Activated naive CD4-positive, alpha-beta T cell treated with anti-CD3 and anti-CD28 coated beads, Interleukin-2, amount 50 U/mL, for 24 hours (primary cell): ENCODE data around the gene DTX2.
A peak's percentile ranks its signal among the peaks of the same experiment; 100 is the strongest.
"Not testable (repeated sequence)": the region's sequence is repeated elsewhere in the genome, so short reads cannot be mapped to it uniquely, and the experiment has no call there.

Source experiments
- H3K27ac Mint-ChIP-seq: one replicate; pipeline ENCODE4 v1.8.0; 2021; ENCODE audit warnings: mild to moderate bottlenecking, mixed read lengths
- H3K27me3 Mint-ChIP-seq: one replicate; pipeline ENCODE4 v1.8.0; 2021; ENCODE audit warnings: mixed read lengths
- H3K36me3 Mint-ChIP-seq: one replicate; pipeline ENCODE4 v1.8.0; 2021; ENCODE audit warnings: mixed read lengths
- H3K4me1 Mint-ChIP-seq: one replicate; pipeline ENCODE4 v1.8.0; 2021; ENCODE audit warnings: mixed read lengths
- H3K4me3 Mint-ChIP-seq: one replicate; pipeline ENCODE4 v1.8.0; 2021; ENCODE audit warnings: mild to moderate bottlenecking, mixed read lengths
- H3K9me3 Mint-ChIP-seq: one replicate; pipeline ENCODE4 v1.8.0; 2021; ENCODE audit warnings: mixed read lengths

Gene DTX2

DNA sequence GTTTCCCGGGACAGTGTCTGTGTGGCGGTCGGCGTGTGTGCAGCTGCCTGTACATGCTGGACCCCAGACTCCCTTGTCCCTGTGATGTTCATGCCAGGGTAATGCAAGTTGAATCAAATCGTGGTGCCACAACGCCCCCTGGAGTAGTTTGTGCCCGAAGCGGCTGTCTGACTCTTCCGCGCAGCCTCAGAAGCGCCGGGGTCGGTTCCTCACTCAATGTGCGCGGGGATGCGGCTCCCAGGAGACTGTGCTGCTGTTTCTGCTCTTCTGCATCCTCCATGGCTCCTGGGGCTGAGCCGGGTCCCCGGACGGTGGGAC lies 38.4 kb downstream of the DTX2 start:
- H3K9me3 Mint-ChIP-seq, H3K4me3 Mint-ChIP-seq, H3K36me3 Mint-ChIP-seq, H3K4me1 Mint-ChIP-seq, H3K27me3 Mint-ChIP-seq, H3K27ac Mint-ChIP-seq: not testable (repeated sequence)

DNA sequence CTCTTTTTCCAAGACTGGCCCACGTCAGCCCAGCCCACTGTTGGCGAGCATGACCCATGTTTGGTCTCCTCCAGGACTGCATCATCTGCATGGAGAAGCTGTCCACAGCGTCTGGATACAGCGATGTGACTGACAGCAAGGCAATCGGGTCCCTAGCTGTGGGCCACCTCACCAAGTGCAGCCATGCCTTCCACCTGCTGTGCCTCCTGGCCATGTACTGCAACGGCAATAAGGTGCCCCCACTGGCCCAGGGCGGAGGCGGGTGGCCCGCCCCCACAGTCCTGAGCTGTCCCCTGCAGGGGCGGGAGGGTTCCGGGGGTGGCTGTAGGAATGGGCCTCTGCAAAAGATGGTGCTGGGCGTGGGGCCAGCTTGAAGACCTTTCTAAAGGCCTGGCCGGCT lies 40.7 kb downstream of the DTX2 start:
- not testable (repeated sequence) for H3K4me1 Mint-ChIP-seq, H3K4me3 Mint-ChIP-seq, H3K27ac Mint-ChIP-seq, H3K9me3 Mint-ChIP-seq, H3K36me3 Mint-ChIP-seq, H3K27me3 Mint-ChIP-seq

DNA sequence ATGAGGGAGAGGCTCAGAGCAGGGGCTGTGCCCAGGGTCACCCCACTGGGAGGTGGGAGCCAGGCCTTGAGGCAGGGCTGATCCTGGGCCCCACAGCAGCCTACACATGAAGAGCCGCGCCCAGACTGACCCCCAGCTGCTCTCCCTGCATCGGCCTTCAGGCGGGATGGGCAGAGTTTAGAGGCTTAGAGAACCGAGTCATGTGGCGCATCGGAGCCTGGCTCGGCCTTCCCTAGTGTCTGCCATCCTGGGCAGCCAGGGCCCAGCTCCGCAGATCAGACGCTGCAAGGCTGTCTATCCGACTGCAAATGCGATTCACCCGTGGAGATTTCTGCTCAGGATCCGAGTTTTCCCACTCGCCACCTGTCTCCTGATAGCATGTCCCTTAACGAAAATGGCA lies 41.3 kb downstream of the DTX2 start:
- not testable (repeated sequence) for H3K27me3 Mint-ChIP-seq, H3K9me3 Mint-ChIP-seq, H3K4me1 Mint-ChIP-seq, H3K27ac Mint-ChIP-seq, H3K4me3 Mint-ChIP-seq, H3K36me3 Mint-ChIP-seq

DNA sequence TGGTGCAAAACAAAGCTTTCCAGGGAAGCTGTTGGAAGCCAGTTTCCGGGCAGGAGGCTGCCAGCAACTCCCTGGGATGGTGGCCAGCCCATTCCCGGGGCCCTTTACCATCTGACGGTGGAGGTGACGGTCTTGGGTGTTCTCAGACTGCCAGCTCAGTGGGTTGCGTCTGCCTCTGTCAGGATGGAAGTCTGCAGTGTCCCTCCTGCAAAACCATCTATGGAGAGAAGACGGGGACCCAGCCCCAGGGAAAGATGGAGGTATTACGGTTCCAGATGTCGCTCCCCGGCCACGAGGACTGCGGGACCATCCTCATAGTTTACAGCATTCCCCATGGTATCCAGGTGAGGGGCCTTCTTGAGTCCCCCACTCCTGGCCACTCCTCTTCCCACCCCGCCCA lies 41.7 kb downstream of the DTX2 start:
- not testable (repeated sequence) for H3K27ac Mint-ChIP-seq, H3K27me3 Mint-ChIP-seq, H3K36me3 Mint-ChIP-seq, H3K4me1 Mint-ChIP-seq, H3K4me3 Mint-ChIP-seq, H3K9me3 Mint-ChIP-seq

DNA sequence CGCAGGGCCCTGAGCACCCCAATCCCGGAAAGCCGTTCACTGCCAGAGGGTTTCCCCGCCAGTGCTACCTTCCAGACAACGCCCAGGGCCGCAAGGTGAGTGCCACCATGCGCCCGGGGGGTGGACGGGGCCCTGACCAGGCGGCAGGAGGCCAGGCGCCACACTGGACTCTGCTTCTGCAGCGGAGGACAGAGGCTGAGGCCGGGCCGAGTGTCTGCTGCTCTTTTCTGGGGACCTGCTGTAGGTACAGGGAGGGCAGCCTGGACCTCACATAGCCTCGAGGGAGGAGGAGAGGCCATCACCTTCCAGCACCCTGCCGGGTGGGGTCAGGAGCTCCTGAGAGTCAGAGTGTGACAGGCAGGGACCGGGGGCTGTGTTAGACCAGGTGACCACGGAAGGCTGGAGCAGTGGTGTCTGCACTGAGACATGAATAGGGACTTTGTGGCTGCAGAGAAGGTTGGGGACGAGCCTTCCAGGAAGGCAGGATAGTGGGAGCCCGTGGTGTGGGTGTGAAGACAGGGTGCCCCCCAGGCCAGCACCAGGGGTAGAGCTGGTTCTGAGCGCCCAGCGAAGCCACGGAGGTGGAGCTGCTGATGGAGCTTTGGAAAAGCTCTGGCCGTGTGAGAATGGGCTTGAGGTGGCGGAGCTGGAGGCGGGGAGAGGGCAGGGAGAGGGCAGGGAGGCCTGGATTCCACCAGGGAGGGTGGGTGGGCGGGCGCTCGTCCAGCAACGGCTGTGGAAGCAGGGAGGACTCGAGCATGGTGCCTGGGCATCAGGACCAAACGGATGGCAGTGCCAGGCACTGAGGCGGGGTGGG lies 43.0 kb downstream of the DTX2 start:
- H3K4me1 Mint-ChIP-seq, H3K27ac Mint-ChIP-seq, H3K36me3 Mint-ChIP-seq, H3K27me3 Mint-ChIP-seq, H3K4me3 Mint-ChIP-seq, H3K9me3 Mint-ChIP-seq: not testable (repeated sequence)

DNA sequence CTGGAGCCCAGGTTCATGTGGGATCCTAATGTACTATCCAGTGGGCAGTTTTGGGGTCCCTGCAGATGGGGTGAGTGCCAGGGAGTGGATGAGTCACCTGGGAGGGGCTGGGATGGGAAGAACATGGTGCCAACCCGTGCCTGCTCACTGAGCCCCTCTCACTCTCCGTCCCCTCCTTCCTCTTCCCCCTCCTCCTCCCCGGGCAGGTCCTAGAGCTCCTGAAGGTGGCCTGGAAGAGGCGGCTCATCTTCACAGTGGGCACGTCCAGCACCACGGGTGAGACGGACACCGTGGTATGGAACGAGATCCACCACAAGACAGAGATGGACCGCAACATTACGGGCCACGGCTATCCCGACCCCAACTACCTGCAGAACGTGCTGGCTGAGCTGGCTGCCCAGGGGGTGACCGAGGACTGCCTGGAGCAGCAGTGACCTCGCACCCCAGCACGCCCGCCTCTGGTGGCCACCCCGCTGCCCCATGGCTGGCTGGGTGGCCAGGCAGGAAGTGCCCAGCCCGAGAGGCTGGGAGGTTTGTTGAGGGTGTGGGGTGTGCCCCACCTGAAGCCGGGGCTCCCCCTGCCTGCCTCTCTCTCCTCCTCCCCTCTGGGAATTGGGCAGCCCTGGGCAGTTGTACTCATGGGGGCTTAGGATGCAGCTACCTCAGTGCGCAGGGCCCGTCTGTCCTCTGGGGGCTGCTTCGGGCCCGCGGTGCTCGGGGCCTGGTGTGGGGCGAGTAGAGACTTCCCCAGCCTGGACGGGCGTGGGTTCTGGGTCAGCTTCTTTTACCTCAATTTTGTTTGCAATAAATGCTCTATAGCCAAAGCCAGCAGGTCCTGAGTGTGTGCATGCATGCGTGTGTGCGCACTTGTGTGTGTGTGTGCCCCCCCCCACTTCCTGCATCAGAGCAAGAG lies 43.9 kb downstream of the DTX2 start:
- no peak overlapping the region for H3K4me3 Mint-ChIP-seq
- no peak overlapping the region for H3K27ac Mint-ChIP-seq
- peaks cover 8% of the 10 kb centered on the region for H3K36me3 Mint-ChIP-seq
- H3K4me1 Mint-ChIP-seq = no peaks in the 10 kb centered on the region
- no peaks in the 10 kb centered on the region for H3K27me3 Mint-ChIP-seq
- no peaks in the 10 kb centered on the region for H3K9me3 Mint-ChIP-seq

DNA sequence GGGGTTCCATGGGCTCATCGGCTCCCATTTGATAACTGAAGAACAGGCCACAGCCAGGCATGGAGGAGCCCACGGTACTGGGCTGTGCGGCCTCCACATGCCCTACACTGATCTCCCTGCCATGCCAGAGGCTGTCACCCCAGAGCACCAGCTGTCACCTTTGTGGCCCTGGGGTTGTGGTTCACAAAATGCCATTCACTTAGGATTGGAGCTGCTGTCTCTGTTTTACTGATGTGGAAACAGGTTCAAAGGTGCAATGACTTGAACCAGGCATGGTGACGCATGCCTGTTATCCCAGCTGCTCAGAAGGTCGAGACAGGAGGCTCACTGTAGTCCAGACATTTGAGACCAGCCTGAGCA lies 44.6 kb downstream of the DTX2 start:
- Mint-ChIP-seq H3K27me3 (no peaks in the 10 kb centered on the region), H3K9me3 (no peaks in the 10 kb centered on the region), H3K4me3 (no peak overlapping the region), H3K4me1 (no peaks in the 10 kb centered on the region), H3K36me3 (peaks cover 8% of the 10 kb centered on the region), H3K27ac (no peak overlapping the region)

DNA sequence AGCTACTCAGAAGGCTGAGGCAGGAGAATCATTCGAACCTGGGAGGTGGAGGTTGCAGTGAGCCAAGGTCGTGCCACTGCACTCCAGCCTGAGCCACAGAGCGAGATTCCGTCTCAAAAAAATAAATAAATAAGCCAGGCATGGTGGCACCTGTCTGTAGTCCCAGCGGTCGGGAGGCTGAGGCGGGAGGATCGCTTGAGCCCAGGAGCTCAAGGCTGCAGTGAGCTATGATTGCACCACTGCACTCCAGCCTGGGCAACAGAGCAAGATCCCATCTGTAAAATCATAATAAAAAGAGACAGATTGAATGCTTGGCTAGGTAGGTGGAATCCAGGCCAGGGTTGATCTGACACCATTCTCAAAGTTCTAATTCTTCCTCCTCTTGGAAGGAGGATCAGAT lies 45.1 kb downstream of the DTX2 start:
- H3K4me1 Mint-ChIP-seq, H3K27me3 Mint-ChIP-seq, H3K9me3 Mint-ChIP-seq, H3K4me3 Mint-ChIP-seq, H3K36me3 Mint-ChIP-seq: not testable (repeated sequence)
- peak overlapping the region; percentile 5 for H3K27ac Mint-ChIP-seq

DNA sequence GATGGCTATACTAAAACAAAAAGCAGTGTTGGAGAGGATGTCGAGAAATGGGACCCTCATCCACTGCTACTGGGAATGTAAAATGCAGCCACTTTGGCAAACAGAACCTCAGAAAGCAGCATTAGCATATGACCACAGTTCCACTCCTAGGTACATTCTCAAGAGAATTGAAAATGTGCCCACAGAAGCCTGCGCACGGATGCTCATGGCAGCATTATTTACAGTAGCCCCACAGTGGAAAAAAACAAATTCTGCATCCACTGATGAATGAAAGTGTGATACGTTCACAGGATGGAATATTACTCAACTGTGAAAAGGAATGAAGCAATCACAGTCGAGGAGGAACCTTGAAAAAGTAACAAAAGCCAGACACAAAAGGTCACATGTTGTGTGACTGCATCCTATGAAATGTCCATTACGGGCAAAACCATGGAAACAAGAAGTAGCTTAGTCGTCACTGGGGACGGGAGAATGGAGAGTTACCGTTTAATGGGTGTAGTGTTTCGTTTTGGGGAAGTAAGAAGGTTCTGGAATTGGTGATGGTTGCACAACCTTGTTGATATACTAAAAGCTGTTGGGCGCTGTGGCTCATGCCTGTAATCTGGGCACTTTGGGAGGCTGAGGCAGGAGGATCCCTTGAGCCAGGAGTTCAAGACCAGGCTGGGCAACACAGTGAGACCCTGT lies 46.4 kb downstream of the DTX2 start:
- Mint-ChIP-seq H3K36me3 (peaks cover 8% of the 10 kb centered on the region), H3K4me1 (no peaks in the 10 kb centered on the region), H3K27me3 (no peaks in the 10 kb centered on the region), H3K4me3 (no peak overlapping the region), H3K27ac (no peak overlapping the region), H3K9me3 (no peaks in the 10 kb centered on the region)

DNA sequence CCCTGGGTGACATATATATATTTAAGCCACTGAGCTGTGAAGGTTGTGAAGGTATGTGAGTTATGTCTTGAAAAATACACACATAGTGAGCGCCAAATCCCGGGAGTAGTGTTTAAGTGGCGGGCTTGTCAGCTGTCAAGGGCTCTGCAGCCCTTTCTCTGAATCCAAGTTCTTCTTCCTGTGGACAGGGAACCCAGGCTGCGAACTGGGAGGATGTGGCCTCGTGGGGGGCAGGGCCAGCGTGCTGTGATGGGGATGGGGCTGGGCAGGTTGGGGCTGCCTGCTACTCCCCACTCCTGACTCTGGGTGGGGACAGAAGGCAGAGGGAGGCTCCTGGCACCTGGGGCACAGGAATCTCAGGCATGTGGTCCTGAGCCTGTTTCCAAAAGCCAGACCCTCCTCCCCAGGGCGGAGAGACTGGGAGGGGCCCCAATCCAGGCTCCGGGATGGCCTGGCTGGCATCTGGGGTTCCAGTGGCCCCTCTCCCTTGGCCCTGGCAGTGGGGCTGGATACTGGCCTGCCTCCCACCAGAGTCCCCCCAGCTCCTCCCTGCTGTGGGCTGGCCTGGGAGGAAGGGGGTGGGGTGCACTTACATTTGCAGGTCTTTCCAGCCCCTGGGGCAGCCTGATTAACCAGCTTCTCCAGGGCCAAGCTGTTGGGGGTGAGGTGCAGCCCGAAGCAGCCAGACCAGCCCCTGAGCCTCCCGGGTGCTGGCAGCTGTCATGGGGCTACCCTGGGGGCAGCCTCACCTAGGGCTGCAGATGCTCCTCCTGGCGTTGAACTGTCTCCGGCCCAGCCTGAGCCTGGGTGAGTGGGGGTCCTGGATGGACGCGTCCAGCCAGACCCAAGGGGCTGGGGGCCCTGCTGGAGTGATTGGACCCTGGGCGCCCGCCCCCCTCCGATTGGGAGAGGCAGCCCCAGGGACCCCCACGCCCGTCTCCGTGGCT lies 48.7 kb downstream of the DTX2 start, which contains the start of gene UPK3B:
Gene UPK3B, plus strand, starts transcription at position 622 of the 947 bp plus-strand sequence. Its CDS starts 101 bp downstream, at position 723.
- H3K36me3 Mint-ChIP-seq = peaks cover 5% of the 10 kb centered on the region
- H3K4me3 Mint-ChIP-seq = no peak within 1 kb of the TSS
- no peak within 1 kb of the TSS for H3K27ac Mint-ChIP-seq
- no peaks in the 10 kb centered on the region for H3K4me1 Mint-ChIP-seq
- H3K27me3 Mint-ChIP-seq = no peaks in the 10 kb centered on the region
- H3K9me3 Mint-ChIP-seq = no peaks in the 10 kb centered on the region

DNA sequence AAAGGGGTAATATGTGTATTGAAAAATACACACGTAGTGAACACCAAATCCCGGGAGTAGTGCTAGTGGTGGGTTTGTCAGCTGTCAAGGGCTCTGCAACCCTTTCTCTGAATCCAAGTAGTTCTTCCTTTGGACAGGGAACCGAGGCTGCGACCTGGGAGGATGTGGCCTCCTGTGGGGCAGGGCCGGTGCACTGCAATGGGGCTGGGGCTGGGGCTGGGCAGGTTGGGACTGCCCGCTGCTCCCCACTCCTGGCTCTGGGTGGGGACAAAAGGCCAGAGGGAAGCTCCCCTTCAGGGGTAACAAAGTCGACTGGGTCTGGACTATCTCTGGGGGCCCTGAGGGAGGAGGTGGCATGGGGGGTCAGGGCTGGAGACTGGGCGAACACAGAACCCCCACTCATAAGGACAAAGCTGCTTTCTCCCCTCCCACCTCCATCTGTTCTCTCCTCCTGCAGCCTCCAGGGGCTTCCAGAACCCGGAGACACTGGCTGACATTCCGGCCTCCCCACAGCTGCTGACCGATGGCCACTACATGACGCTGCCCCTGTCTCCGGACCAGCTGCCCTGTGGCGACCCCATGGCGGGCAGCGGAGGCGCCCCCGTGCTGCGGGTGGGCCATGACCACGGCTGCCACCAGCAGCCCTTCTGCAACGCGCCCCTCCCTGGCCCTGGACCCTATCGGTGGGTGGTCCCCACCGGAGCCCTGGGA lies 49.8 kb downstream of the DTX2 start:
- H3K4me1 Mint-ChIP-seq, H3K27ac Mint-ChIP-seq, H3K36me3 Mint-ChIP-seq, H3K9me3 Mint-ChIP-seq, H3K27me3 Mint-ChIP-seq, H3K4me3 Mint-ChIP-seq: not testable (repeated sequence)

DNA sequence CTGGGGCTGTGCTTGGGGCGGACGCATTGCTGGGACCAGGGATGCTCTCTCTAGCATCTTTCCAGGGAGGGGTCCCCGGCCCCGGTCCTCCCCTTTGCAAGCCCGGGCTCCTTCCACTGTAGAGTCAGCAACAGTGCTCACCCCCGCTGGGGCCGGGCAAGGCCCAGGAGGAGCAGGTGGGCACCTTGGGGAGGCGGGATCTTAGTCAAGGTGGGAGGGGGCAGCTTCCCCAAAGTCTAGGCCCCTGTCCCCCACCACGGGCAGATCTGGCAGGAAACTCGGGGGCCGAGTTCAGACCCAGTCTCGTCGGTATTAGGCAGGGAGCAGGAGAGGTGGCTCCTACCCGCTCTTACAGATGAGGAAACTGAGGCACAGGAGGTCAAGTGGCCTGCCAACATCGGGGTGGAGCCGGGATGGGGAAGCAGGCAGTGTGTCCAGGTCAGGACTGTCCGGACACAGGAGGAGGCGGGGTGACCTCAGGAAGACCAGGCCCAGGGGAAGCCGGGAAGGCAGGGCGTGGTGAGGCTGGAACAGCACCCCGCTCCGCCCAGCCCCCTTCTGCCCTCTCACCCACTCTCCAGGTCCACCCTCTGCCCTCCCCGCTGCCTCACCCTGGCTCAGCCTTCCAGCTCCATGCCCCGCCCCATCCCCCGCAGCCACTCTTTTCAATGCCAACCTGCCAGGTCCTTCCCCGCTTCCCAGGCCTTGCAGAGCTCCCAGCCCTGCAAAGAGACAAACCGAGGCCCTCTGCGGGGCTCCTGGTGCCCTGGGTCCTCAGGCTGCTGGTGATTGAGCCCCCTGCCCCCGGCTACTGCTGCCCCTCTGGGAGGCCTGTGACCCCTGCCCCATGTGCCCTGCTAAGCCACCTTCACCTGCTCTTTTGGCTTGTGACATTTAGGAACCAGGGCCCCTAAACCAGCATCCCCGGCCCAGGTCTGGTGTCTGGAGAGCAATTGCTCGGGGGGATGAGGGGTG lies 50.7 kb downstream of the DTX2 start:
- H3K4me1 Mint-ChIP-seq, H3K27ac Mint-ChIP-seq, H3K9me3 Mint-ChIP-seq, H3K36me3 Mint-ChIP-seq, H3K27me3 Mint-ChIP-seq, H3K4me3 Mint-ChIP-seq: not testable (repeated sequence)

DNA sequence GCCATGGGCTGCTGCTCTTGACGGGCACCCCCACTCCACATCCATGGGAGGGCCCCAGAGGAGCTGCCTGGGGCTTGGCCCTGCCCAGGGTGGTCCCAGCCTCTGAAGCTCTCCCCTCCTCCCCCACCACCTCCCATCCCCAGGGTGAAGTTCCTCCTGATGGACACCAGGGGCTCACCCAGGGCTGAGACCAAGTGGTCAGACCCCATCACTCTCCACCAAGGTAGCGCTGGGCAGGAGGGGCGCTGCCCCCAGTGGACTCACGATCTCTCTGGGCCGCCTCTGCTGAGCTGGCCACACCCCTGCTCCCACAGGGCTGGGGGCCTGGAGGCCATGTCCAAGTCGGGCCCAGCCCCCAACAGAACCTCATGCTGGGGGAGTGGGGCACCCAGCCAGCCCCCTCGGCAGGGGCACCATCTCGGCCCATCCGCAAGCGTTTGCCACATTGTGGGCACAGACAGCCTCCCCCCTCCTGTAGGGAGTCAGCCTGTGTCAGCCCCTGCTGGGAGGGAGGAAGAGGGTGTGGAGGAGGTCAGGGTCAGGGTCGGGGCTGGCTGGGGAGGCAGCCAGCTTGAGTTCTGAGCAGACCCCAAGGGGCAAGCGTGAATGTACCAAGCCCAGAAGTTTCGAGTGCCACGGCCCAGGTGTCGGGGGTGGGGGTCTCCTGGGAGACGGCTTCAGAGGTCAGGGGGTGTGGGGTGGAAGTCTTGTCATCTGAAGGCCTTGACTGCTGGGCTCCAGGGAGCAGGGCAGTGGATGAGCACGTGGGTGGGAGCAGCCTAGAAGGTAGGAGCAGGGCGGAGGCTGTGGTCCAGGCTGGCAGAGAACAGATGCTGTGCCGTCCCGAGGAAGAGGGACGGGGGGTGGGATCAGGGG lies 51.7 kb downstream of the DTX2 start:
- no peaks in the 10 kb centered on the region for H3K4me1 Mint-ChIP-seq
- no peaks in the 10 kb centered on the region for H3K9me3 Mint-ChIP-seq
- H3K27ac Mint-ChIP-seq = no peak overlapping the region
- H3K36me3 Mint-ChIP-seq = no peaks in the 10 kb centered on the region
- no peaks in the 10 kb centered on the region for H3K27me3 Mint-ChIP-seq
- H3K4me3 Mint-ChIP-seq = no peak overlapping the region
